ENCODE data around the gene MLKL. TPM values are rescaled to one million over a fixed set of nuclear protein-coding genes. Genes with fewer than 3 reads are reported as not detected.

The MLKL gene
- total RNA-seq, 1 donor from 2014 or later, result 6.8 TPM

DNA sequence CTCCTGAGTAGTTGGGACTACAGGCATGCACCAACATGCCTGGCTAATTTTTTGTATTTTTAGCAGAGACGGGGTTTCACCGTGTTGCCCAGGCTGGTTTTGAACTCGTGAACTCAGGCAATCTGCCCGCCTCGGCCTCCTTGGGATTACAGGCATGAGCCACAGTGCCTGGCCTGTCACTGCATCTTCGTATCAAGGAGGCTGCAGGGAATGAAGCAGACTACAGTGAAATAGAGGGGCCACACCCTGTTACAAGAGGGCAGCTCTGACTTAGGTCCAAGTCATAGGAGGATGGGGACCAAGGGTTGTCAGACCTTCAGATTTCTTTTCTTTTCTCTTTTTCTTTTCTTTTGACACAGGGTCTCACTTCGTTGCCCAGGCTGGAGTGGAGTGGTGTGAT lies 45.3 kb upstream of the MLKL start:
- intact Hi-C loops (cut with micrococcal nuclease), result no loop called here
- POLR2A ChIA-PET, result no interaction called here

DNA sequence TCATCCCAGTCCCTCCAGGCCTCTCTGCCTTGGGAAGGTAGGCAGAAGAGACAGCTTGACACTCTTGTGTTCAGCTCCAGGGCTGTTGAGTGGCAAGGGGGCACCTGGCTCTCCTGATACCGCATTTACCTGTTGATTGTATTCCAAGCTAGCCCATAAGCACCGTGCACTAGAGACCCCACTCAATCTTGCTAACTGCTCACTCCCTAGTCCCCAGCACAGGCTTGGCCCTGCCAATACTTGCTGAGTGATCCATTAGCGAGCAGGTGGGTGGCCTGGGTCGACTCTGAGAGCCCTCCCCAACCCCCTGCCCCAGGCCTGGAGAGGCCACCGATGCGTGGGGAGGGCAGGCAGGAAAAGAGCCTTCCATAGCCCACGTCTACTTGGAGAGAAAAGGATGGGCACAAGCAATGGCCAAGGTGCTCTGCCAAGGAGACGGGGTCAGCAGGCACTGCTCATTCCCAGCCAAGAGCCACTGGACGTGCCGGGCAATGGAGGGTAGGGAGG lies 44.5 kb upstream of the MLKL start:
- Mint-ChIP-seq H3K27ac (no peak overlapping the region), H3K9me3 (no peaks in the 10 kb centered on the region), H3K36me3 (ENCODE audit: low read depth) (no peaks in the 10 kb centered on the region), H3K4me1 (no peaks in the 10 kb centered on the region), H3K27me3 (no peaks in the 10 kb centered on the region), H3K4me3 (no peak overlapping the region)
- ChIA-PET CTCF (no interaction called here), POLR2A (no interaction called here)
- intact Hi-C loops (cut with micrococcal nuclease), result no loop called here
- TF ChIP-seq, protein P1, sequence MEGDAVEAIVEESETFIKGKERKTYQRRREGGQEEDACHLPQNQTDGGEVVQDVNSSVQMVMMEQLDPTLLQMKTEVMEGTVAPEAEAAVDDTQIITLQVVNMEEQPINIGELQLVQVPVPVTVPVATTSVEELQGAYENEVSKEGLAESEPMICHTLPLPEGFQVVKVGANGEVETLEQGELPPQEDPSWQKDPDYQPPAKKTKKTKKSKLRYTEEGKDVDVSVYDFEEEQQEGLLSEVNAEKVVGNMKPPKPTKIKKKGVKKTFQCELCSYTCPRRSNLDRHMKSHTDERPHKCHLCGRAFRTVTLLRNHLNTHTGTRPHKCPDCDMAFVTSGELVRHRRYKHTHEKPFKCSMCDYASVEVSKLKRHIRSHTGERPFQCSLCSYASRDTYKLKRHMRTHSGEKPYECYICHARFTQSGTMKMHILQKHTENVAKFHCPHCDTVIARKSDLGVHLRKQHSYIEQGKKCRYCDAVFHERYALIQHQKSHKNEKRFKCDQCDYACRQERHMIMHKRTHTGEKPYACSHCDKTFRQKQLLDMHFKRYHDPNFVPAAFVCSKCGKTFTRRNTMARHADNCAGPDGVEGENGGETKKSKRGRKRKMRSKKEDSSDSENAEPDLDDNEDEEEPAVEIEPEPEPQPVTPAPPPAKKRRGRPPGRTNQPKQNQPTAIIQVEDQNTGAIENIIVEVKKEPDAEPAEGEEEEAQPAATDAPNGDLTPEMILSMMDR (IDR thresholded peaks at IDR 0.05), result no peak
- DNase-seq, result no peak
- ATAC-seq (ENCODE audit: low read depth), result no peak

More for the DNA sequence above, 45.3 kb upstream of the MLKL start:
- CTCF ChIA-PET, result no interaction called here
- Mint-ChIP-seq H3K27ac (no peak overlapping the region), H3K9me3 (no peaks in the 10 kb centered on the region), H3K4me3 (no peak overlapping the region), H3K27me3 (no peaks in the 10 kb centered on the region), H3K4me1 (no peaks in the 10 kb centered on the region), H3K36me3 (ENCODE audit: low read depth) (no peaks in the 10 kb centered on the region)
- TF ChIP-seq, protein P1 (IDR thresholded peaks at IDR 0.05), result no peak
- ATAC-seq (ENCODE audit: low read depth), result no peak
- no peak for DNase-seq

DNA sequence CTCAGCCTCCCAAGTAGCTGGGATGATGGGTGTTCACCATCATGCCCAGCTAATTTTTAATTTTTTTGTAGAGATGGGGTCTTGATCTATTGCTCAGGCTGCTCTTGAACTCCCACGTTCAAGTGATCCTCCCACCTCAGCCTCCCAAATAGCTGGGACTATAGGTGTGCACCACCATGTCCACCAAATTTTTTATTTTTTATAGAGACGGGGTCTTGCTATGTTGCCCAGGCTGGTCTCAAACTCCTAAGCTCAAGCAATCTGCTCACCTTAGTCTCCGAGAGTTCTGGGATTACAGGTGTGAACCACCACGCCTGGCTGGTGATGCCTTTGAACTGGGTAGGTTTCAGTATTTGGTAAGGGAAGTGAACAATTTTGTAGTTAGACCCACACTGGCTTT lies 43.9 kb upstream of the MLKL start:
- ATAC-seq (ENCODE audit: low read depth) (no peak), DNase-seq (no peak)
- TF ChIP-seq, protein P1 (IDR thresholded peaks at IDR 0.05), result no peak
- ChIA-PET POLR2A (no interaction called here), CTCF (no interaction called here)
- intact Hi-C loops (cut with micrococcal nuclease), result no loop called here
- Mint-ChIP-seq H3K4me3 (no peak overlapping the region), H3K27me3 (no peaks in the 10 kb centered on the region), H3K9me3 (no peaks in the 10 kb centered on the region), H3K4me1 (no peaks in the 10 kb centered on the region), H3K27ac (no peak overlapping the region), H3K36me3 (ENCODE audit: low read depth) (peaks cover 3% of the 10 kb centered on the region)

DNA sequence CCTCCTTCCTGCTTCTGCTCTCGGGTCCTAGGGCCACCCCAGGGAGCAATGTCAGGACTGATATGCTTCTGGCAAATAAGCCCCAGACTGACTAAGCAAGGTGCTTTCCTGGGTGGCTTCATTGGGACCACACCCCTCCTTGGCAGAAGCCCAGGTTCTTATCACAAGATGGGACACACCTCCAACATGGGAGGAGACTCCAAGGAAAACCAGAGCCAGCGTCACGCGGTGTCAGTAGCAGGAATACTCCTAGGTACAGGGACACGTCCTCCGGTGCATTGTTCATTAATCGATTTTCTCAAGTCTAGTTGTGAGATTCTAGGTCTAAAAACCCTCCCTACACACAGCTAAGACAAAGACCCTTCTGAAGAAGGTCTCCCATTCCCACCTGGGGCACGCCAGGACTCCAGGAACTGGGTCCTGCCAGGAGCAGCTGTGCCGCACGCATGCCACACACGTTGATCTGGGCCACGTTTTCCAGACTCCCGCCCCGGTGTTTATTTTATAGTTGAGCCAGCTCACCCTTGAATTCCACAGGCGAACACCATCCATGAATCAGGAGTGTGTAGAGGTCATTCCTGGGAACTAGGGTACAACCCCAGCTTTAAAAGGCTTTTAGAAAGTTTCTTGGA lies 43.1 kb upstream of the MLKL start:
- Mint-ChIP-seq H3K4me1 (no peaks in the 10 kb centered on the region), H3K36me3 (ENCODE audit: low read depth) (peaks cover 3% of the 10 kb centered on the region), H3K4me3 (no peak overlapping the region), H3K27me3 (no peaks in the 10 kb centered on the region), H3K9me3 (no peaks in the 10 kb centered on the region), H3K27ac (no peak overlapping the region)
- ChIA-PET CTCF (no interaction called here), POLR2A (no interaction called here)
- DNase-seq, result no peak
- TF ChIP-seq, protein P1 (IDR thresholded peaks at IDR 0.05), result no peak
- intact Hi-C loops (cut with micrococcal nuclease), result no loop called here
- no peak for ATAC-seq (ENCODE audit: low read depth)

DNA sequence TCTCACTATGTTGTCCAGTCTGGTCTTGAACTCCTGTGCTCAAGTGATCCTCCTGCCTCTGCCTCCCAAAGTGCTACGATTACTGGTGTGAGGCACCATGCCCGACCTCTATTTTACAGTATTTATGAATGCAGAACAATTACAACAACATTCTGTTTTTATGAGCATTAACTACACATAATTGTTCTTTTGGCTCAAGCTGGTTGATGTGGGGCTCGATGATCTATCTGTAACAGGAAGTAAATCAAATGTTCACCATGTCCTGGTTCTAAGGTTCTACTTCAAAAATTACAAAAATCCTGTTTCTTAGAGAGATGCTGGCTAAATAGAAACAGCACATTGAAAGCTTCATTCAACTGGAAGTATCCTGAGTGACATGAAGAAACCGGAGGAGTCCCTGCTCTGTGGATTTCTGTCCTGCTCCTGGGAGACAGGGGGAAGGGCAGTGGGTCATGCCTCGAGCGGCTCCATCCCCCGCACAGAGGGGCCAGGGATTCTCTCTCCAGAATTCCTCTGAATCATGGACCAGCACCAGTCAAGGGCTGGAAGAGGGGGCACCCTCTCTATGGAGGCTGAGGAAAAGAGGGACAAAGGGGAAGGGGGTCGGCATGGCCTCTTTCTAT lies 42.5 kb upstream of the MLKL start:
- Mint-ChIP-seq H3K27me3 (no peaks in the 10 kb centered on the region), H3K27ac (no peak overlapping the region), H3K4me1 (no peaks in the 10 kb centered on the region), H3K36me3 (ENCODE audit: low read depth) (peaks cover 3% of the 10 kb centered on the region), H3K9me3 (no peaks in the 10 kb centered on the region), H3K4me3 (no peak overlapping the region)
- DNase-seq, result no peak
- TF ChIP-seq, protein P1 (IDR thresholded peaks at IDR 0.05), result no peak
- POLR2A ChIA-PET, result no interaction called here
- no peak for ATAC-seq (ENCODE audit: low read depth)
- intact Hi-C loops (cut with micrococcal nuclease), result no loop called here
- CTCF ChIA-PET, result no interaction called here
